ENCODE data around the gene ST3GAL3. TPM values are rescaled to one million over a fixed set of nuclear protein-coding genes. Genes with fewer than 3 reads are reported as not detected.

The ST3GAL3 gene
- total RNA-seq, 1 donor from 2014 or later: 13.6 TPM

DNA sequence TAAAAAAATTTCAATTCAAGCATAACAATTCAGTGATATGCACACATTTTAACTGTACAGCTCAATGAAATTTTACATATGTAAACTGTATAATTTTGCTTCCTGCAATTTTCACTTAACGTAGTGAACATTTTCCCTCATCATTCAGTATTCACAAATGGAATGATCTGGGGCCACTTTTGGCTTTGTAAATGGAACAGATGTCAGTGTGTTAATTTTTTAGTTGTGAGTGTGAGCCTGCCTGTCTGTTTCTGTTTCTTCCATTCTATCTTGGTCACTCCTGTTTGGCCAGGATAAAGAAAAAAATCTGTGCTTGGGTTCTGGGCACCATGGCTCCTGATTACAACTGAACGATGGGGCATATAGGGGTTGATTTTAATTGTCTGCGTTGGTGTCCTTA lies 20.5 kb upstream of the ST3GAL3 start:
- no peak overlapping the region for H3K27ac ChIP-seq
- Mint-ChIP-seq H3K27ac (no peak overlapping the region), H3K36me3 (peaks cover 37% of the 10 kb centered on the region), H3K4me3 (no peak overlapping the region), H3K27me3 (ENCODE audit: insufficient read depth, low read depth) (no peaks in the 10 kb centered on the region), H3K9me3 (no peaks in the 10 kb centered on the region), H3K4me1 (no peaks in the 10 kb centered on the region)
- H3K4me1 ChIP-seq: no peaks in the 10 kb centered on the region
- no peak overlapping the region for H3K4me2 ChIP-seq
- no peaks in the 10 kb centered on the region for H3F3A ChIP-seq (ENCODE audit: low read depth)
- no peak overlapping the region for H2AFZ ChIP-seq (replicated peaks)
- no peaks in the 10 kb centered on the region for H3K27me3 ChIP-seq
- H3K4me3 ChIP-seq: no peak overlapping the region
- no peaks in the 10 kb centered on the region for H3K9me3 ChIP-seq (ENCODE audit: low read depth)
- no peak overlapping the region for H3K9ac ChIP-seq
- H4K20me1 ChIP-seq (ENCODE audit: low read depth): peaks cover 30% of the 10 kb centered on the region
- H3K79me2 ChIP-seq (ENCODE audit: low read depth): no peaks in the 10 kb centered on the region
- TF ChIP-seq, protein P1, sequence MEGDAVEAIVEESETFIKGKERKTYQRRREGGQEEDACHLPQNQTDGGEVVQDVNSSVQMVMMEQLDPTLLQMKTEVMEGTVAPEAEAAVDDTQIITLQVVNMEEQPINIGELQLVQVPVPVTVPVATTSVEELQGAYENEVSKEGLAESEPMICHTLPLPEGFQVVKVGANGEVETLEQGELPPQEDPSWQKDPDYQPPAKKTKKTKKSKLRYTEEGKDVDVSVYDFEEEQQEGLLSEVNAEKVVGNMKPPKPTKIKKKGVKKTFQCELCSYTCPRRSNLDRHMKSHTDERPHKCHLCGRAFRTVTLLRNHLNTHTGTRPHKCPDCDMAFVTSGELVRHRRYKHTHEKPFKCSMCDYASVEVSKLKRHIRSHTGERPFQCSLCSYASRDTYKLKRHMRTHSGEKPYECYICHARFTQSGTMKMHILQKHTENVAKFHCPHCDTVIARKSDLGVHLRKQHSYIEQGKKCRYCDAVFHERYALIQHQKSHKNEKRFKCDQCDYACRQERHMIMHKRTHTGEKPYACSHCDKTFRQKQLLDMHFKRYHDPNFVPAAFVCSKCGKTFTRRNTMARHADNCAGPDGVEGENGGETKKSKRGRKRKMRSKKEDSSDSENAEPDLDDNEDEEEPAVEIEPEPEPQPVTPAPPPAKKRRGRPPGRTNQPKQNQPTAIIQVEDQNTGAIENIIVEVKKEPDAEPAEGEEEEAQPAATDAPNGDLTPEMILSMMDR (IDR thresholded peaks at IDR 0.05): no peak
- no peak for TF ChIP-seq EZH2phosphoT487 (IDR thresholded peaks at IDR 0.05)
- no peak for TF ChIP-seq EZH2 (IDR thresholded peaks at IDR 0.05)
- peaks cover 31% of the 10 kb centered on the region for H3K36me3 ChIP-seq
- no peak for DNase-seq (ENCODE audit: low spot score)

DNA sequence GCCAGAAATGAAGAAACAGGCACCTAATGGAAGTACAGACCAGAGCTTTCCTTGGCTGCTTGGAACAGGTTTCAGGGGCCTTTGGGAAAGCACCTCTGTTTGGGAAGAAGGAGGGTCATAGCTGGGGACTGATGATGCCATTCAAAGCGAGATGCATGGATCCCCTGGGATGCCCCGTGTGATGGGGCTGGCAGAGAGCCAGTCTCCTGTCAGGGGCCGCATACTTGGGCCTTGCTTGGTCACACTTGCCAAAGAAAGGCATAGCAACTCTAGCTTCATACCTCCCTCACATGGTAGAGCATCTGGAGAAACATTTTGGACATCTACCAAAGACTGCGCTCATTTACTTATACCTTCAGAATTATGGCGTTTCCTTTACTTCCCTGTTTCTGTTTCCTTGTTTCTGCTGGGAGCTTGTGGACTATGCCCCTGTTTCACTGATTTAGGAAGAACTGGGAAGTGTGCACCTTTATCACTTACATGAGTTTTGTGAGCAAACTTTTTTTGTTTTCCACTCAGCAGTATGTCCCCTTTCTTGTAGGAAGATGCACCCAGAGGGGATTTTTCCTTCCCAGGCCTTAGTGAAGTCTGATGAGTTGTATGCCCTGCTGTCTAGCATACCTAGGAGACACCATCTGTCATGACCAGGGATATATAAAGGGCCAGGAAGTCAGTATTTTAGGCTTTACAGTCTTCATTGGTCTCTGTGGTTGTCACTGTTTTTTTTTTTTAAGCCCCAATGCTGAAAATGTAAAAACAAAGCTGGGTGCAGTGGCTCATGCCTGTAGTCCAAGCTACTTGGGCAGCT lies 19.8 kb upstream of the ST3GAL3 start:
- H3K4me2 ChIP-seq: no peak overlapping the region
- no peak overlapping the region for H3K27ac ChIP-seq
- no peaks in the 10 kb centered on the region for H3K4me1 Mint-ChIP-seq
- H3K27ac Mint-ChIP-seq: no peak overlapping the region
- no peak for DNase-seq (ENCODE audit: low spot score)
- H2AFZ ChIP-seq (replicated peaks): no peak overlapping the region
- H3K79me2 ChIP-seq (ENCODE audit: low read depth): no peaks in the 10 kb centered on the region
- TF ChIP-seq EZH2 (IDR thresholded peaks at IDR 0.05): no peak
- TF ChIP-seq EZH2phosphoT487 (IDR thresholded peaks at IDR 0.05): no peak
- TF ChIP-seq, protein P1 (IDR thresholded peaks at IDR 0.05): no peak
- H3K4me1 ChIP-seq: no peaks in the 10 kb centered on the region
- H3K4me3 ChIP-seq: no peak overlapping the region
- H3K4me3 Mint-ChIP-seq: no peak overlapping the region
- H4K20me1 ChIP-seq (ENCODE audit: low read depth): peaks cover 24% of the 10 kb centered on the region
- no peak overlapping the region for H3K9ac ChIP-seq
- H3K9me3 ChIP-seq (ENCODE audit: low read depth): no peaks in the 10 kb centered on the region
- no peaks in the 10 kb centered on the region for H3K27me3 ChIP-seq
- peaks cover 2% of the 10 kb centered on the region for H3K27me3 Mint-ChIP-seq (ENCODE audit: insufficient read depth, low read depth)
- H3K9me3 Mint-ChIP-seq: no peaks in the 10 kb centered on the region
- peaks cover 41% of the 10 kb centered on the region for H3K36me3 Mint-ChIP-seq
- peaks cover 31% of the 10 kb centered on the region for H3K36me3 ChIP-seq
- H3F3A ChIP-seq (ENCODE audit: low read depth): no peaks in the 10 kb centered on the region

DNA sequence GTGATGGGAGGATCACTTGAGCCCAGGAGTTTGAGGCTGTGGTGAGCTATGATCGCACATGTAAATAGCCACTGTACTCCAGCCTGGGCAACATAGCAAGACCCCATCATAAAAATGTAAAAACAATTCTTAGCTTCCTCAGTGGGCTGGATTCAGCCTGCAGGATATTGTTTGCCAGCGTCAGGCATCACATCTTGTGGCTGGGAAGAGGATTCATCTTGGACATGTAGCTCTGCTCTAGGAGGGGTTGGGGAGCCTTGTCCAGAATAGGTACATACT lies 19.3 kb upstream of the ST3GAL3 start:
- peaks cover 31% of the 10 kb centered on the region for H3K36me3 ChIP-seq
- no peak overlapping the region for H3K27ac Mint-ChIP-seq
- no peak overlapping the region for H3K4me3 Mint-ChIP-seq
- H3K27me3 Mint-ChIP-seq (ENCODE audit: insufficient read depth, low read depth): peaks cover 2% of the 10 kb centered on the region
- peaks cover 45% of the 10 kb centered on the region for H3K36me3 Mint-ChIP-seq
- H3K4me3 ChIP-seq: no peak overlapping the region
- H4K20me1 ChIP-seq (ENCODE audit: low read depth): peaks cover 24% of the 10 kb centered on the region
- no peaks in the 10 kb centered on the region for H3K9me3 ChIP-seq (ENCODE audit: low read depth)
- no peak overlapping the region for H3K4me2 ChIP-seq
- no peak overlapping the region for H3K27ac ChIP-seq
- no peak for DNase-seq (ENCODE audit: low spot score)
- no peak overlapping the region for H2AFZ ChIP-seq (replicated peaks)
- no peaks in the 10 kb centered on the region for H3K4me1 ChIP-seq
- TF ChIP-seq, protein P1 (IDR thresholded peaks at IDR 0.05): no peak
- no peak for TF ChIP-seq EZH2phosphoT487 (IDR thresholded peaks at IDR 0.05)
- TF ChIP-seq EZH2 (IDR thresholded peaks at IDR 0.05): no peak
- H3K9me3 Mint-ChIP-seq: no peaks in the 10 kb centered on the region
- no peaks in the 10 kb centered on the region for H3F3A ChIP-seq (ENCODE audit: low read depth)
- no peaks in the 10 kb centered on the region for H3K79me2 ChIP-seq (ENCODE audit: low read depth)
- no peaks in the 10 kb centered on the region for H3K4me1 Mint-ChIP-seq
- H3K9ac ChIP-seq: no peak overlapping the region
- H3K27me3 ChIP-seq: no peaks in the 10 kb centered on the region
